Stimulated activated memory B cell treated with anti-CD40 and anti-IgM and Interleukin-4, amounts not matched to agents 10 μg/mL and 1 μg/mL and 100 μg/mL, for 72 hours (primary cell): ENCODE measurements around the gene TMPRSS11D.

ENCODE experiments used
- ATAC-seq: fragments of 150-1000 bp; cut with Tn5 transposase; 2 replicates; pipeline ENCODE4 v1.10.0; 2021
- H3K27ac Mint-ChIP-seq: one replicate; pipeline ENCODE4 v1.8.0; 2022; ENCODE audit warnings: mild to moderate bottlenecking, mixed read lengths
- H3K27me3 Mint-ChIP-seq: one replicate; pipeline ENCODE4 v1.8.0; 2022; ENCODE audit warnings: mixed read lengths
- H3K36me3 Mint-ChIP-seq: one replicate; pipeline ENCODE4 v1.8.0; 2022; ENCODE audit warnings: mixed read lengths
- H3K4me1 Mint-ChIP-seq: one replicate; pipeline ENCODE4 v1.8.0; 2022; ENCODE audit warnings: mixed read lengths
- H3K4me3 Mint-ChIP-seq: one replicate; pipeline ENCODE4 v1.8.0; 2022; ENCODE audit warnings: mild to moderate bottlenecking, moderate library complexity, mixed read lengths
- H3K9me3 Mint-ChIP-seq: one replicate; pipeline ENCODE4 v1.8.0; 2022; ENCODE audit warnings: mixed read lengths

The TMPRSS11D gene

DNA sequence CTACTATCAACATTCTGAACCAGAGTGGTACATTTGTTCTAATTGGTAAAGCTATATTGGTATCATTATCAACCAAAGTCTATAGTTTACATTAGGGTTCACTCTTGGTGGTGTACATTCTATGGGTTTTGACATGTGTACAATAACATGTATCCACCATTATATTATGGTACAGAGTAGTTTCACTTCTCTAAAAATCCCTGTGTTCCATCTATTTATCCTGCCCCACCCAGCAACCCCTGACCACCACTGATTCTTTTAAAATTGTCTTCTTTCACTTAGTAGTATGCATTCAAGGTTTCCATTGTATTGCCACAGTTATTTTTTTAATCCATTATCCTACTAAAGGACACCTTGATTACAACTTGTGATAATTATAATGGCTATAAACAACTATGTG lies 15.3 kb upstream of the TMPRSS11D start:
- Mint-ChIP-seq H3K4me1 (no peaks in the 10 kb centered on the region), H3K4me3 (no peak overlapping the region), H3K27me3 (no peaks in the 10 kb centered on the region), H3K27ac (no peak overlapping the region), H3K9me3 (no peaks in the 10 kb centered on the region), H3K36me3 (no peaks in the 10 kb centered on the region)
- no peak for ATAC-seq

DNA sequence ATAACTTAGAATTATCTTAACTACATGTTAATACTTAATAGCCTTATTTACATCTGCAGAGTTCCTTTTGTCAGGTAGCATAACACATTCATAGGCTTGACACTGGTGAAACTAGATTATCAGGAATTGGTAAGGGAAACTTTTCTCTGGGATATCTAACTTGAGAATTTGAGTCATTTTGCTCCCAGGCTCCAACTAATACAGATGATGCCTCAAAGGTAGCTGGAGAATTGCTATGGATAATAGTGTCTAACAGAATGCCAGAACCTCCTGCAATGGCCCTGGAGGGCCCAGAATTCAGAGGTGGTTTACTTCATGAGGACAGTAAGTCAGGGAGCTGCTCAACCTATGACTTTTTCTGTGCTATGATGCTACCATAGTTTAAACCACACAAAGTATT lies 13.9 kb upstream of the TMPRSS11D start:
- no peak overlapping the region for H3K4me3 Mint-ChIP-seq
- no peaks in the 10 kb centered on the region for H3K4me1 Mint-ChIP-seq
- no peaks in the 10 kb centered on the region for H3K9me3 Mint-ChIP-seq
- no peaks in the 10 kb centered on the region for H3K36me3 Mint-ChIP-seq
- H3K27me3 Mint-ChIP-seq = no peaks in the 10 kb centered on the region
- H3K27ac Mint-ChIP-seq = no peak overlapping the region
- ATAC-seq = no peak

DNA sequence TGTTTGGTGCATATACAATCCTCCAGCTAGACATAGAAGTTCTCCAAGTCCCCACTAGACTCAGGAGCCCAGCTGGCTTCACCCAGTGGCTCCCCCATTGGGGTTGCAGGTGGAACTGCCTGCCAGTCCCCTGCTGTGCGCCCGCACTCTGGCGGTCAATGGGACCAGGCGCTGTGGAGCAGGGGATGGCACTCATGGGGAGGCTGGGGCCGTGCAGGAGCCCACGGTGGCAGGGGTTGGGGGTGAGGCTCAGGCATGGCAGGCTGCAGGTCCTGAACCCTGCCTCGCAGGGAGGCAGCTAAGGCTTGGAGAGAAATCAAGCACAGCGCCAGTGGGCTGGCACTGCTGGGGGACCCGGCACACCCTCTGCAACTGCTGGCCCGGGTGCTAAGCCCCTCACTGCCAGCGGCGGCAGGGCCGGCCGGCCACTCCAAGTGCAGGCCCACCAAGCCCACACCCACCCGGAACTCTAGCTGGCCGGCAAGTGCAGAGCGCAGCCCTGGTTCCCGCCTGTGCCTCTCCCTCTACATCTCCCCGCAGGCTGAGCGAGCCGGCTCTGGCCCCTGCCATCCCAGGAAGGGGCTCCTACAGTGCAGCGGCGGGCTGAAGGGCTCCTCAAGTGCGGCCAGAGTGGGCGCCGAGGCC lies 12.7 kb upstream of the TMPRSS11D start:
- H3K27me3 Mint-ChIP-seq = no peaks in the 10 kb centered on the region
- H3K4me1 Mint-ChIP-seq = no peaks in the 10 kb centered on the region
- no peak overlapping the region for H3K4me3 Mint-ChIP-seq
- no peak overlapping the region for H3K27ac Mint-ChIP-seq
- peak; percentile 49 for ATAC-seq
- H3K36me3 Mint-ChIP-seq = no peaks in the 10 kb centered on the region
- no peaks in the 10 kb centered on the region for H3K9me3 Mint-ChIP-seq

DNA sequence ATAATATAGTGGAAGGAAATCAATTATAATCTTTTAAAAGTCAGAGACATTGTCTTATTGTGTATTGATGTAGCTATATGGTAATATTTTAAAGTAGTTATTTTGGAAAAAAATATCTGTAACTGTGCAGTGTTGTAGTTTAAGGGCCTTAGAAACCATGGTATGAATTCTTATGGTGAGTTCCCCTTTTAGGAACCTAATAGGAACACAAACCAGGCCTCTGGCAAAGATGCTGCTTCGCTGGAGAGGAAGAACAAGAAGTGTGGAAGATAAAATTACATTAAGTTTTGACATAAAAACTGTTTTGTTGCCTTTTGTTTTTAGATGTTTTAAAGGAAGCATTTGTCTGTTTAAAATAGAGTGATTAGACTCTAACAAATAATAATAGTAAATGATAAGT lies 10.9 kb upstream of the TMPRSS11D start:
- Mint-ChIP-seq H3K4me1 (peaks cover 4% of the 10 kb centered on the region), H3K27ac (no peak overlapping the region), H3K4me3 (no peak overlapping the region), H3K27me3 (no peaks in the 10 kb centered on the region), H3K9me3 (no peaks in the 10 kb centered on the region), H3K36me3 (no peaks in the 10 kb centered on the region)
- ATAC-seq = no peak

DNA sequence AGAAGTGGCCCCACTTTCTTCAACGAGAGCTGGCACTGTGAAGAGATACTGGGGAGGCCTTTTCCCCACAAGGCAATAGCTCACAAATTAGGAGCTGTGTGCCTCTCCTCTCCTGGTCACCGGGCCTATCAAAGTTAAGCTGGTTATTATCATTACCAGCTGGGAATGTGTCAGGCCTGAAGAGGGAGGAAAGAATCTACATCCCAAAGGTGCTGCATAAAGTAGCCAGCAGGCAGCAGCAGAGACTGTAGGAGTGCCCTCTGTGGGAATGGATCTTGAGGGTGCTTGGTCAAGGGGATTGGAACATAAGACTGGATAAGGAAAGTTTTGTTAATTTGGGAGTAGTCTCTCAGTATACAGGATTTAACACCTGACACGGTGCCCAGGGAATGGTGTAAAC lies 9.1 kb upstream of the TMPRSS11D start:
- no peak for ATAC-seq
- Mint-ChIP-seq H3K36me3 (no peaks in the 10 kb centered on the region), H3K27me3 (no peaks in the 10 kb centered on the region), H3K27ac (no peak overlapping the region), H3K4me3 (no peak overlapping the region), H3K4me1 (peaks cover 4% of the 10 kb centered on the region), H3K9me3 (no peaks in the 10 kb centered on the region)

DNA sequence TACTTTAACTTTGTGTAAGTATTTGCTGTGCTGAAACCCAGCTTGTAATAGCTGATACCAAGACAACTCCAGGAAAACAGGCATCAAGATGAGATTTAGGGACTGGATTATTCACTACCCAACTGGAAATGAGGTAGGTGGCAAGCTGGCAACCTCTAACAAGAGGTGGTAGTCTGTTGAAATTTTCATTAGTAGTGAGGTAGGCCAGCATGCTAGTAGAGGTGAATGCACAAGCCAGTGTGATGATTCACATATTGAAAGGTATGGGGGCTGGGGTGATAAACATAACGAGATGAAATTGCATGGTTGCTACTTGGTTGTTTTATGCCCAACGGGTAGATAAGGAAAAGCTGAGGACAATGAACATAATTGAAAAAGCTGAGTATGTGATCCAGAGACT lies 8.5 kb upstream of the TMPRSS11D start:
- H3K36me3 Mint-ChIP-seq = no peaks in the 10 kb centered on the region
- no peak overlapping the region for H3K27ac Mint-ChIP-seq
- H3K9me3 Mint-ChIP-seq = no peaks in the 10 kb centered on the region
- peaks cover 4% of the 10 kb centered on the region for H3K4me1 Mint-ChIP-seq
- H3K4me3 Mint-ChIP-seq = no peak overlapping the region
- ATAC-seq = no peak
- H3K27me3 Mint-ChIP-seq = no peaks in the 10 kb centered on the region

DNA sequence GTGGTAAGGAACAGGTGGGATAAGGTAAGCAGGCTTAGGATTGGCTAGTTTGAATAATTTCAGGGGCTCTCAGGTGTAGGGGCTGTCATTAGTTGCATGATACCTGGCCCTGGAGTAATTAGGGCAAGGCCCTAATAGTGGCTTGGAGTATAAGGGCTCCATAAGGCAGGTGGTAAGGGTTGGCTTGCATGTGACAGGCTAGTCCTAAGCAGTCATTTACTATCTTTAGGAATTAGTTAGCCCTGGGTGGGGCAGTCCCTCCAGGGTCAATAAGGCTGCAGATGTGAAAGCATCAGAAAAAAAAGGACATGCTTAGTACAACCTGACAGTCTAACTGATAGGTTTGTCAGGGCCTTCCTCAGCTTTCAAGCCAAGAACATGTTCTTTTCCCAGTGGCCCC lies 7.8 kb upstream of the TMPRSS11D start:
- Mint-ChIP-seq H3K36me3 (no peaks in the 10 kb centered on the region), H3K4me3 (no peak overlapping the region), H3K27ac (no peak overlapping the region), H3K27me3 (no peaks in the 10 kb centered on the region), H3K9me3 (no peaks in the 10 kb centered on the region), H3K4me1 (peaks cover 4% of the 10 kb centered on the region)
- peak; percentile 34 for ATAC-seq

DNA sequence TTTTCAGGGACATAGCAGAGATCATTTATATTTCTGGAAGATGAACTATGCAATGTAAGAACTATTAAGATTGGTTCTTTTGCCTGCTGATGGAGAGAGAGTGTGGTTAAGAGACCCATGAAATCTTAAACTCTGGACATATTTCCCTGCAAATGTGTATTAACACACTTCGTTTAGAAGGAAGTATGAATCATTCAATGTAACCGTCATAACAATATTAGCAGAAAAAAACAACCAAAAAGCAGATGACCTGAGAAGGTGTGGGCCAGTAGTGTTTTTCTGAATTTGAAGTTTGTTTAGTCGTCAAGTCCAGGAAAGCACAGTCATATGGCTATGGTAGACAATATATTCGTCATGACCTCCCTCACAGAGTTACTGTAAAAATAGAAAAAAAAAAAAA lies 2.5 kb upstream of the TMPRSS11D start:
- Mint-ChIP-seq H3K9me3 (no peaks in the 10 kb centered on the region), H3K36me3 (no peaks in the 10 kb centered on the region), H3K4me3 (no peak overlapping the region), H3K27ac (no peak overlapping the region), H3K27me3 (peaks cover 6% of the 10 kb centered on the region), H3K4me1 (peaks cover 4% of the 10 kb centered on the region)
- ATAC-seq = no peak

DNA sequence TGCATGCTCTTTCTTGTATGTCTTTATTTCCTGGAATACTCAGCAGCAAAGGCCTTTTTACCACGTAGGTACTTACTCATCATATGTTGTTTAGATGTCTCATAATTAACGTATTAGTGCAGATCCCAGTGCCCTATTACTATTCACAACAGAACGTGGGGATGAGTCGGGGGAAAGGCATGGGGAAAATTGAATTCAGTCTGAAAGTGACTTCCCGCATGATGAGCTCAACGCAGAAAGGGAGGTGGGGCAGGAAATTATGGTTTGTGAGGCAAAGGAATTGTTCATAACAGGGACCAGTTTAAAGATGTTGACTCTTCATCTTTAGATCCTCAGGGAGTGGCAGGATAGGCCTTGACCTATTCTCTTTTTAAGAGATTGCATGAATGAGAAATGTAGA lies 2.0 kb upstream of the TMPRSS11D start:
- no peak overlapping the region for H3K27ac Mint-ChIP-seq
- H3K27me3 Mint-ChIP-seq = peaks cover 6% of the 10 kb centered on the region
- H3K4me3 Mint-ChIP-seq = no peak overlapping the region
- H3K36me3 Mint-ChIP-seq = no peaks in the 10 kb centered on the region
- H3K4me1 Mint-ChIP-seq = peaks cover 4% of the 10 kb centered on the region
- ATAC-seq = no peak
- no peaks in the 10 kb centered on the region for H3K9me3 Mint-ChIP-seq

DNA sequence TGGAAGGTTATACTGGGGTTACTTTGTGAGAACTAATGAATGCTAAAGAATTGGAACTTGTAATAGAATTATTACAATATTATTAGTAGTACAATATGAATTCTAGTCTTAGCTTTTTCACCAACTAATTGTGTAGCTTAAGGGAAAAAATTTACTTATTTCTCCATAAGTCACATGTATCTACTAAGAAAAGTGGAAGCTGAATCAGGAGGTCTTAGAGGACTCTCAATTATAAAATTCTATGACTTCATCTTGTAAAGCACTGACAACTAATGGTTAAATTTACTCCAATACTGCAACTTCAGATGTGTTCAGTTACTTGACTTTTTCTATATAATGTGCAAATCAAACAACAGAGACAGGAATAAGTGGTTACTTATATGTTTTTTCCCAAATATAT lies 899 bp upstream of the TMPRSS11D start:
- Mint-ChIP-seq H3K9me3 (no peaks in the 10 kb centered on the region), H3K27ac (no peak overlapping the region), H3K4me3 (no peak overlapping the region), H3K36me3 (no peaks in the 10 kb centered on the region), H3K27me3 (peaks cover 6% of the 10 kb centered on the region), H3K4me1 (peaks cover under 1% of the 10 kb centered on the region)
- ATAC-seq = no peak

DNA sequence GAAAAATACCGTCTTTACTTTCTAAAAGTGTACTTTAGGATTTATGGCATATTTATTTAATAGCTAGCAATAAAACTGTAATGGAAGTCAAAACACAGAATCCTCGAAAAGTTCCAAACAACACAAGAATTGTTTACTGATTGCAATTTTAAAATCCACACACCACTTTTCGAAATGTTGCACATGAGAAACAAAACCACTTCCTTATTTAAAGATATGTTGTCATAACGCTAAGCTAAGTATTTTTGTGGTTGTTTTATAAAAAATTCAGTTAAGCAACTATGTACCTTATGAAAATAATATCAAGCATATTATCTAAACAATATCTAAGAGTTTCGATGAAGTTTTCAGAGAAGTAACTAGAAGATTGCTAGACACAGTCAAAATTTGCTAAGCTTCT lies 344 bp downstream of the TMPRSS11D start:
- Mint-ChIP-seq H3K4me3 (no peak overlapping the region), H3K9me3 (no peaks in the 10 kb centered on the region), H3K27ac (no peak overlapping the region), H3K36me3 (no peaks in the 10 kb centered on the region), H3K27me3 (peaks cover 6% of the 10 kb centered on the region), H3K4me1 (no peaks in the 10 kb centered on the region)
- ATAC-seq = no peak

DNA sequence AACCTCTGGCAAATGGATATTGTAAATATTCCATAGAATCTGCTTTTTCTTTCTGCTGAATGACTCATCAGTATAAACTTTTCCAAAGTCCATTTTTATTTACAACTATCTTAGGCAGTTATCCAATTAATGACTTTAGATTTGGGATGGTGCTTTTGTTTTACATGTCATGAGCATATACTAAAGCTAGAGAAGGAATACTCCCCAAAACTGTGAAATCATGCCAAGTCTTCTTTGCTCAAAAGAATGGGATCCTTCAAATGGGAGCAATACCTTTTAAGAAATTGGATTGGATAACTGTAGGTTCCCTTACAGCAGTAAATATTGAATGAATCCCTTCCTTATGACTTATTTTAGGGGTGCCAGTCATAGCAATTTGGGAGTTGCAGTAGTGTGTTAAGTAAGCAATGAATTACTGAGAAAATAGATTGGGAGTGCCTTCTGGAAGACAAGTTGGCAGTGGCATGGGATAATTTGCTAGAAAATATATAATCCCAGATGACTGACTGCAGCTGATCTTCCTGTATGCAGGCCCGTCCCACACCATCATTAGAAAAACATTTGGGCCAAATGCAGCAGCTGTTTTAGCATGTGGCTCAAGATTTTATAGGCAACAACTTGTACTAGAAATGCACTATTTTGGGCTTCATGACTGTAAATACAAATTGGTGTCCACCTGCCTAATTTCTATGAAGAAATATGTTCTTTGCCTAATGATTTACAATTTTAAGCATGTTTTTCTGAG lies 2.8 kb downstream of the TMPRSS11D start:
- Mint-ChIP-seq H3K27ac (no peak overlapping the region), H3K27me3 (peaks cover 6% of the 10 kb centered on the region), H3K9me3 (no peaks in the 10 kb centered on the region), H3K4me3 (no peak overlapping the region), H3K36me3 (no peaks in the 10 kb centered on the region), H3K4me1 (no peaks in the 10 kb centered on the region)
- ATAC-seq = no peak

DNA sequence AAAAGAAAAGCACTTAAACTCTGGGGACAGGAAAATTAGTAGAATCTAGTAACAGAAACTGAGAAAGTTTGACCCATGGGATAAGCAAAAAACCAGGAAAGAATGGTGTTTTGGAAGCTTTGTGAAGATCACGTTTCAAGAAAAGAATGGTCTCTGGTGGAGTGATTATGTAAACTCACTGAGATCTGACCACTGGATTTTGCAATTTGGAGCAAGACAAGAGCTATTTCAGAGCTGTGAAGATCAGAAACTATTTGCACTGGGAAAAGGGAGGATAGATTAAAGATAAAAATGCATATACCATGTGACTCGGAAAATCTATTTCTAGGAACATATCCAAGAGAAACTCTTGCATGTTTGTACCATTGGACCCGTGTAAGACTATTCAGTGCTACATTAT lies 4.3 kb downstream of the TMPRSS11D start:
- Mint-ChIP-seq H3K4me3 (no peak overlapping the region), H3K4me1 (no peaks in the 10 kb centered on the region), H3K36me3 (no peaks in the 10 kb centered on the region), H3K9me3 (no peaks in the 10 kb centered on the region), H3K27ac (no peak overlapping the region), H3K27me3 (peaks cover 6% of the 10 kb centered on the region)
- no peak for ATAC-seq

DNA sequence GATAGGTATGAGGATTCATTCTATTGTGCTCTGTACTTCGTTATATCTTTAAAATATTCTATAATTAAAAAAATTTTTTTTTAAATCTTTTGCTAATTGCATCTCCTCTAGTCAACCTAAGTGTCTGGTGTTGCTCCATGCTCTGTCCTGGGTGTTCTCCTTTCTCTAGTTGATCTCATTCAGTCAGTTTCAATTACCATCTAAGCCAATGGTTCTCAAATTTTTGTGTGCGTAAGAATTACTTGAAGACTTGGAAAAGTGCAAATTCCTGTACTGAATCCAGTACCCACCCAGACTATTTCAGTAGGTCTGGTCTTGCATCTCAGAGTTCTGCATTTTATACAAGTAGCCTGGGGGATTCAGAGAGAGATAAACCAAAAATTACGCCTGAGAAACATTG lies 6.7 kb downstream of the TMPRSS11D start:
- no peaks in the 10 kb centered on the region for H3K4me1 Mint-ChIP-seq
- H3K9me3 Mint-ChIP-seq = no peaks in the 10 kb centered on the region
- no peak for ATAC-seq

DNA sequence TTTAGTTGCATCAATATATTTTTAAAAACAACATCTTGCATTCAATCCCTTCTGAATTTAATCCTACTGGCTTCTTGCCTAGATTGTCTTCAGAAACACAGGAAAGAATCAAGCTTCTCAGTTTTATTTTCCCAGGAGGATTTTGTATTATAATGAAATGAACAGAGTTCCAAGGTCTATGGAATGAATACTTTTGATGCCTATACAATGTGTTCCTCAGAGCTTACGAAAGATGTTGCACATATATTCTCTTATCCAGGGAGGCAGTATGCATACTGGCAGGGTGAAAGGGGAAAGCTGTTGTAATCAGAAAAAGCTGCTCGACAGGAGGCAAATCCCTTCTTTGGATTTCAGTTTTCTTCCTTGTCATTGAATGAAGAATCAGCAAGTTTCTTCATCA lies 8.8 kb downstream of the TMPRSS11D start:
- Mint-ChIP-seq H3K27me3 (peaks cover 7% of the 10 kb centered on the region), H3K36me3 (no peaks in the 10 kb centered on the region), H3K4me3 (no peak overlapping the region), H3K27ac (no peak overlapping the region), H3K4me1 (no peaks in the 10 kb centered on the region), H3K9me3 (no peaks in the 10 kb centered on the region)
- no peak for ATAC-seq

More for the DNA sequence above, 6.7 kb downstream of the TMPRSS11D start:
- no peak overlapping the region for H3K27ac Mint-ChIP-seq
- H3K4me3 Mint-ChIP-seq = no peak overlapping the region
- H3K27me3 Mint-ChIP-seq = no peaks in the 10 kb centered on the region
- no peaks in the 10 kb centered on the region for H3K36me3 Mint-ChIP-seq

DNA sequence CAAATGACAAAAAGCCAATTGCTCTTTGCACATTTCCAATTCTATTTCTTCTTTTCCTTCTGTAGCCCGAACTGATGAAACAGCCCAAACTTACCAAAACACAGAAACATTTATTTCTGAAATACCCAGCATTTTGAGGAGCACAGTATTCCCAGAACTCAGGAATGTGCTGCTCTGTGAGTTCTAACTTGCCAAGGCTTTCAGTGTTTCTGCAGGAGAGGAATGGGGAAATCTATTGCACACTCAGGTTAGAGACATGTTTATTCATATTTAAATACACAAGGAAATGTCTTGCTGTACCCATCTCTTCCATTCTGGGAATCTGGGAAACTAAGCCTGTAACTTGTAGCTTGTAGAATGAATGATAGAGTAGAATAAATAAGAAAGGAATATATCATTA lies 10.7 kb downstream of the TMPRSS11D start:
- ATAC-seq = no peak
- Mint-ChIP-seq H3K4me3 (no peak overlapping the region), H3K4me1 (no peaks in the 10 kb centered on the region), H3K27ac (no peak overlapping the region), H3K36me3 (no peaks in the 10 kb centered on the region), H3K27me3 (peaks cover 7% of the 10 kb centered on the region), H3K9me3 (no peaks in the 10 kb centered on the region)
